H9 (cell line): ENCODE data around the gene AS3MT. TPM values are rescaled to one million over a fixed set of nuclear protein-coding genes. Genes with fewer than 3 reads are reported as not detected.
"Not testable (repeated sequence)": the region's sequence is repeated elsewhere in the genome, so short reads cannot be mapped to it uniquely, and the experiment has no call there.

Experiments used
- DNase-seq: peaks from one replicate; pipeline ENCODE4 v3.0.0-alpha.2; 2017
- H2AFZ ChIP-seq: one replicate; pipeline ENCODE4 v1.6.1; 2013; ENCODE audit warnings: mild to moderate bottlenecking, low read length, control low read depth, moderate library complexity
- H2AK5ac ChIP-seq: 2 replicates; pipeline ENCODE4 v1.6.1; 2013; ENCODE audit warnings: low read length, control low read depth, mixed read lengths; ENCODE audit not compliant: insufficient read length
- H2BK120ac ChIP-seq: one replicate; pipeline ENCODE4 v1.6.1; 2013; ENCODE audit warnings: low read depth, mild to moderate bottlenecking, low read length, control low read depth, inconsistent platforms; ENCODE audit not compliant: poor library complexity, severe bottlenecking
- H2BK12ac ChIP-seq: 2 replicates; pipeline ENCODE4 v1.6.1; 2013; ENCODE audit warnings: low read length, control low read depth, mixed read lengths, low read depth; ENCODE audit not compliant: insufficient read length
- H2BK15ac ChIP-seq: 2 replicates; pipeline ENCODE4 v1.6.1; 2013; ENCODE audit warnings: low read depth, low read length, control low read depth
- H2BK20ac ChIP-seq: one replicate; pipeline ENCODE4 v1.6.1; 2013; ENCODE audit warnings: low read depth, mild to moderate bottlenecking, low read length, control low read depth, inconsistent platforms; ENCODE audit not compliant: poor library complexity, severe bottlenecking
- H2BK5ac ChIP-seq: 2 replicates; pipeline ENCODE4 v1.6.1; 2013; ENCODE audit warnings: low read length, control low read depth, mixed read lengths; ENCODE audit not compliant: insufficient read length
- H3K14ac ChIP-seq: 2 replicates; pipeline ENCODE4 v1.6.1; 2013; ENCODE audit warnings: low read length, control low read depth; ENCODE audit not compliant: insufficient read depth
- H3K18ac ChIP-seq: 2 replicates; pipeline ENCODE4 v1.6.1; 2013; ENCODE audit warnings: low read depth, mild to moderate bottlenecking, mixed read lengths, low read length, control low read depth; ENCODE audit not compliant: insufficient read length
- H3K23ac ChIP-seq: 2 replicates; pipeline ENCODE4 v1.6.1; 2013; ENCODE audit warnings: low read length, control low read depth, mixed read lengths, low read depth; ENCODE audit not compliant: insufficient read length
- H3K23me2 ChIP-seq: 2 replicates; pipeline ENCODE4 v1.6.1; 2013; ENCODE audit warnings: low read depth, mild to moderate bottlenecking, mixed read lengths, low read length, control low read depth; ENCODE audit not compliant: insufficient read length, poor library complexity, severe bottlenecking
- H3K27ac ChIP-seq: 2 replicates; pipeline ENCODE4 v1.5.1; 2013; ENCODE audit warnings: low read length, control low read depth, mixed read lengths, low read depth; ENCODE audit not compliant: insufficient read length
- H3K27me3 ChIP-seq: 2 replicates; pipeline ENCODE4 v1.6.1; 2013; ENCODE audit warnings: low read length, control low read depth, inconsistent platforms; ENCODE audit not compliant: insufficient read depth
- H3K4ac ChIP-seq: 2 replicates; pipeline ENCODE4 v1.6.1; 2013; ENCODE audit warnings: low read depth, mild to moderate bottlenecking, control low read depth, inconsistent platforms, low read length, moderate library complexity
- H3K4me1 ChIP-seq: 2 replicates; pipeline ENCODE4 v1.6.1; 2013; ENCODE audit warnings: low read length, control low read depth, inconsistent platforms; ENCODE audit not compliant: insufficient read depth
- H3K4me2 ChIP-seq: 2 replicates; pipeline ENCODE4 v1.6.1; 2013; ENCODE audit warnings: low read length, control low read depth, mixed read lengths; ENCODE audit not compliant: insufficient read length, insufficient read depth
- H3K56ac ChIP-seq: 2 replicates; pipeline ENCODE4 v1.6.1; 2013; ENCODE audit warnings: low read depth, mild to moderate bottlenecking, mixed read lengths, low read length, control low read depth; ENCODE audit not compliant: insufficient read length
- H3K79me1 ChIP-seq: 2 replicates; pipeline ENCODE4 v1.6.1; 2013; ENCODE audit warnings: low read depth, mild to moderate bottlenecking, moderate library complexity, low read length, control low read depth, inconsistent platforms; ENCODE audit not compliant: insufficient read depth, poor library complexity, severe bottlenecking
- H3K79me2 ChIP-seq: 2 replicates; pipeline ENCODE4 v1.6.1; 2013; ENCODE audit warnings: low read length, control low read depth, inconsistent platforms; ENCODE audit not compliant: insufficient read depth
- H3K9ac ChIP-seq: 2 replicates; pipeline ENCODE4 v1.6.1; 2013; ENCODE audit warnings: low read length, control low read depth, mixed read lengths; ENCODE audit not compliant: insufficient read length; ENCODE audit errors: extremely low read depth
- H3K9me3 ChIP-seq: one replicate; pipeline ENCODE4 v1.6.1; 2013; ENCODE audit warnings: low read depth, low read length, inconsistent platforms; ENCODE audit not compliant: control insufficient read depth
- H3T11ph ChIP-seq: one replicate; pipeline ENCODE4 v1.6.1; 2013; ENCODE audit warnings: mild to moderate bottlenecking, low read length, control low read depth, inconsistent platforms
- H4K20me1 ChIP-seq: one replicate; pipeline ENCODE4 v1.6.1; 2013; ENCODE audit not compliant: control insufficient read depth, insufficient read length, insufficient read depth
- H4K5ac ChIP-seq: 2 replicates; pipeline ENCODE4 v1.6.1; 2013; ENCODE audit warnings: low read depth, mild to moderate bottlenecking, mixed read lengths, low read length, control low read depth; ENCODE audit not compliant: insufficient read length
- H4K8ac ChIP-seq: replicated peaks from 2 replicates; pipeline ENCODE4 v1.6.1; 2013; ENCODE audit warnings: low read length, control low read depth, mixed read lengths, low read depth; ENCODE audit not compliant: insufficient read length
- H4K91ac ChIP-seq: 2 replicates; pipeline ENCODE4 v1.6.1; 2013; ENCODE audit warnings: low read depth, mild to moderate bottlenecking, moderate library complexity, mixed read lengths, low read length, control low read depth; ENCODE audit not compliant: insufficient read length
- H3K27ac Mint-ChIP-seq, 3 experiments: 2 replicates in 2 of 3; 3 replicates in 1 of 3; pipeline ENCODE4 v1.8.0; 2020 to 2021; ENCODE audit warnings: mixed read lengths in 3 of 3, mild to moderate bottlenecking in 1 of 3, moderate library complexity in 1 of 3
- H3K27me3 Mint-ChIP-seq: 2 replicates; pipeline ENCODE4 v1.8.0; 2021; ENCODE audit warnings: low read depth, mild to moderate bottlenecking, moderate library complexity, mixed read lengths
- H3K36me3 Mint-ChIP-seq, 3 experiments: 2 replicates in 2 of 3; 3 replicates in 1 of 3; pipeline ENCODE4 v1.8.0; 2020 to 2021; ENCODE audit warnings: low read depth in 3 of 3, mixed read lengths in 3 of 3; ENCODE audit not compliant: insufficient read depth in 1 of 3
- H3K4me1 Mint-ChIP-seq, 2 experiments: 2 replicates each; pipeline ENCODE4 v1.8.0; 2020; ENCODE audit warnings: mixed read lengths in 2 of 2
- H3K4me3 Mint-ChIP-seq, 2 experiments: 2 replicates in 1 of 2; 3 replicates in 1 of 2; pipeline ENCODE4 v1.8.0; 2020 to 2021; ENCODE audit warnings: mild to moderate bottlenecking in 2 of 2, mixed read lengths in 2 of 2, moderate library complexity in 1 of 2
- H3K9me3 Mint-ChIP-seq, 2 experiments: 2 replicates in 1 of 2; 3 replicates in 1 of 2; pipeline ENCODE4 v1.8.0; 2020; ENCODE audit warnings: mild to moderate bottlenecking in 2 of 2, mixed read lengths in 2 of 2, moderate library complexity in 1 of 2
- CTCF ChIP-seq: fragments of 200-600 bp; sonication (generic); conservative IDR thresholded peaks from 3 replicates; pipeline ENCODE4 v1.8.0; 2021; ENCODE audit warnings: antibody characterized with exemption, mild to moderate bottlenecking
- WGBS: extraction: QIAGEN DNeasy Blood & Tissue Kit; methylation state at CpG from one replicate; pipeline ENCODE4 v1.1.7; 2013; ENCODE audit warnings: missing lambda C conversion rate, low lambda C conversion rate, mixed read lengths; ENCODE audit not compliant: insufficient read length; ENCODE audit errors: extremely low coverage; 5-methylcytosine and 5-hydroxymethylcytosine counted together
- total RNA-seq: library from RNA; stranded (reverse); gene quantifications from 2 replicates; pipeline ENCODE4 v1.2.1, GENCODE V29; 2021

Gene AS3MT
- total RNA-seq, 1 experiment from 2014 or later = 16.4 TPM

DNA sequence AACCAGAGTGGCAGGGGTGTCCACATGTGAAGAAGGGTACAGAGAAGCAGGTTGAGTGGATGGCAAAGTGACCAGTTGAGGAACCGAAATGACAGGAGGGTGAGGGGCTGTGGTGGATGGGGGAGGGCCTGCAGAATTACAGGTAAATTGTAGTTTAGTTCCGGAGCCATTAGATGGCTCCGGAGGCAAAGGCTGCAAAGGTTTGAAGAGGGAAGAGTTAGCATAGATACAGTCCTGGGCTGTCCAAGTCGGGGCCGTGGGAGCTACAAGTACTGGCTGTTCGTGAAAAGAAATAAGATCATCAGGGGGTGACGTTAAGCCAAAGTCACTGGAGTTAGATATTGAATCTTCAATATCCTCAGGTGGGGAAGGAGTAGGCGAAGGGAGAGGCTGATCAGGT, 26.1 kb upstream of the AS3MT start:
- not testable (repeated sequence) for H3K4me1 Mint-ChIP-seq, H4K91ac ChIP-seq, H3K9ac ChIP-seq, H3K4me2 ChIP-seq, H3K27ac ChIP-seq, H3K36me3 Mint-ChIP-seq, H3T11ph ChIP-seq, H3K56ac ChIP-seq, H2BK12ac ChIP-seq, H3K23me2 ChIP-seq, DNase-seq, H2BK15ac ChIP-seq, H4K20me1 ChIP-seq, H4K8ac ChIP-seq, H3K79me1 ChIP-seq, H3K79me2 ChIP-seq, H4K5ac ChIP-seq, H2BK20ac ChIP-seq, H2AFZ ChIP-seq, H2BK120ac ChIP-seq, H2BK5ac ChIP-seq, H3K27ac Mint-ChIP-seq, H2AK5ac ChIP-seq, H3K9me3 ChIP-seq, H3K4me3 Mint-ChIP-seq, H3K4ac ChIP-seq, H3K27me3 ChIP-seq, H3K14ac ChIP-seq, H3K23ac ChIP-seq, H3K4me1 ChIP-seq
- peaks cover 14% of the 10 kb centered on the region for H3K27me3 Mint-ChIP-seq
- H3K18ac ChIP-seq = peak overlapping the region; percentile 21
- WGBS = no CpG with 5 or more reads among the region's 8 CpGs
- H3K9me3 Mint-ChIP-seq = peaks cover 14 to 22% of the 10 kb centered on the region in 2 experiments
- TF ChIP-seq CTCF = peak; percentile 53; the same call in 2 of the 3 replicates

GRCh38 chr10:102844190-102844776, 25.0 kb upstream of the AS3MT start:
- H2AK5ac ChIP-seq, H3K23me2 ChIP-seq, H4K20me1 ChIP-seq, H4K8ac ChIP-seq, H2AFZ ChIP-seq, H3K79me2 ChIP-seq, H3K27ac ChIP-seq, H3K14ac ChIP-seq, H2BK12ac ChIP-seq, H2BK15ac ChIP-seq, H3K23ac ChIP-seq, H3K4me1 ChIP-seq, H2BK5ac ChIP-seq, H3K4me2 ChIP-seq, H3K9me3 ChIP-seq, H3K56ac ChIP-seq, H3K4ac ChIP-seq, H4K91ac ChIP-seq, H3K4me1 Mint-ChIP-seq, H3K4me3 Mint-ChIP-seq, H3K9ac ChIP-seq, DNase-seq, H2BK120ac ChIP-seq, H3K27me3 ChIP-seq, H3K27ac Mint-ChIP-seq, H3T11ph ChIP-seq, H4K5ac ChIP-seq, H3K79me1 ChIP-seq, H3K36me3 Mint-ChIP-seq, H2BK20ac ChIP-seq, H3K18ac ChIP-seq: not testable (repeated sequence)
- H3K27me3 Mint-ChIP-seq = peaks cover 14% of the 10 kb centered on the region
- WGBS = no CpG with 5 or more reads among the region's 6 CpGs
- H3K9me3 Mint-ChIP-seq = peaks cover 8 to 16% of the 10 kb centered on the region in 2 experiments
